ENCODE results near the gene ZNF143. TPM values are rescaled to one million over a fixed set of nuclear protein-coding genes. Genes with fewer than 3 reads are reported as not detected.

The ZNF143 gene
- 9.8 to 16.0 TPM (median 11.5 TPM) in 5 replicates for total RNA-seq (2022; extraction: Qiagen RNA extraction)

GRCh38 chr11:9460322-9461062 lies at the start of gene ZNF143:
Gene ZNF143 (plus strand): TSS chr11:9461012. CDS start chr11:9471309, 10,297 bp downstream.

DNA sequence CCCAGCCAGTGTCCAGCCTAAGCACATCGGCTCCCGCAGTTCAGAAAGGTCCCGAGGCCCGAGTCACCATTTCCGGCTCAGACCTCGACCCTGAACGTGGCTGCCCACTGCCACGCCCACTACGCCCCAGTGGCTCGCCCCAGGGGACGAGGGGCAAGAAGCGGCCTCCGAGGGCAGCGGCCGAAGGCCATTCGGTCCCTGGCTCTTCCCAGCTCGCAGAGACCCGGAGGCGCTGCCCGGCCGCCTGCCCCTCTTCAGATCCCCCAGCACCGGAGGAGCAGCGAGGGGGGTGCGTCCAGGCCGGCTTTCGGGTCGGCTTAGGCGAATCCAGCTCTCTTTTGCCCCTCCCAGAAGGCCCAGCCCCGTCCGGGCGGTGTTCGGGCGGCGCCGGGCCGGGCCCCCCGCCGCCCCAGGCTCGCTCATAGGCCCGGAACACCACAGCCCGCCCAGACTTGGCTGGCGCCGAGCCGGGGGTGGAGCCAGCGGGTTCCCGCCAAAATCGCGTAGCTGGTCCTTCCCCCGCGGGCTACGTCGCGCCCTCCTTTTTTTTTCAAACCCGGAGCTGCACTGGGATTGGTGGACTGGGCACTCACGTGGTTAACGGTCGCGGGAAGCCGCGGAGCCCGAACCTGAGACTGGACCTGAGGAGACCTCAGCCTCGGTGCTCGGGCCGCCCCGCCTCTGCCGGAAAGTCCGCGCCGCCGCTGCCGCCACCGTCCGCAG lies 112.4 kb downstream of the ZNF143 start, which contains the start of gene WEE1:
TSS of gene WEE1 (plus strand) at position 619 of the 723 bp plus-strand sequence. CDS start 264 bp downstream, outside the sequence.

Other genes with a start within 250 kb of the ZNF143 start
- 39.2 to 55.2 TPM (median 45.5 TPM) in 5 replicates for gene DENND5A, start 195.7 kb upstream of the ZNF143 start, total RNA-seq (2022; extraction: Qiagen RNA extraction)
- gene TMEM41B, start 146.4 kb upstream of the ZNF143 start, total RNA-seq (2022; extraction: Qiagen RNA extraction): 20.9 to 27.1 TPM (median 22.9 TPM) in 5 replicates
- gene IPO7, start 76.4 kb upstream of the ZNF143 start, total RNA-seq (2022; extraction: Qiagen RNA extraction): 84.6 to 115 TPM (median 100 TPM) in 5 replicates
- 18.9 to 20.7 TPM (median 19.9 TPM) in 5 replicates for gene WEE1, start 112.7 kb downstream of the ZNF143 start, total RNA-seq (2022; extraction: Qiagen RNA extraction)
- gene SWAP70, start 203.1 kb downstream of the ZNF143 start, total RNA-seq (2022; extraction: Qiagen RNA extraction): 24.9 to 32.1 TPM (median 28.9 TPM) in 5 replicates